Ascending aorta (tissue), 2 donors: Measurements from ENCODE around the gene GOT1. TPM values are rescaled to one million over a fixed set of nuclear protein-coding genes. Genes with fewer than 3 reads are reported as not detected.

Experiments used
- DNase-seq, 2 donors: peaks; one replicate each; pipeline ENCODE4 v3.0.0-alpha.2; 2019; ENCODE audit warnings: low spot score in 2 of 2
- H3K27ac ChIP-seq, 2 donors: fragments of 200-600 bp; sonication (generic); one replicate each; pipeline ENCODE4 v1.5.1; 2016 to 2017; ENCODE audit warnings: mild to moderate bottlenecking in 1 of 2
- H3K27me3 ChIP-seq: fragments of 200-600 bp; sonication (generic); one replicate; pipeline ENCODE4 v1.5.1; 2017
- H3K36me3 ChIP-seq, 2 donors: fragments of 200-600 bp; sonication (generic); one replicate each; pipeline ENCODE4 v1.5.1; 2016
- H3K4me1 ChIP-seq, 2 donors: fragments of 200-600 bp; sonication (generic); one replicate each; pipeline ENCODE4 v1.5.1; 2016 to 2017; ENCODE audit warnings: mild to moderate bottlenecking in 1 of 2
- H3K4me3 ChIP-seq, 2 donors: fragments of 200-600 bp; sonication (generic); one replicate each; pipeline ENCODE4 v1.5.1; 2016 to 2017; ENCODE audit warnings: mild to moderate bottlenecking in 1 of 2
- H3K9me3 ChIP-seq, 2 donors: fragments of 200-600 bp; sonication (generic); one replicate each; pipeline ENCODE4 v1.5.1; 2016
- intact Hi-C: fragments of 100-400 bp; cut with DNase I; formaldehyde crosslinking; loops from one replicate; pipeline ENCODE4 v1.15.1; 2023
- total RNA-seq: library from RNA; depleted of rRNA; stranded (reverse); fragments of >200 nt; gene quantifications from one replicate; pipeline ENCODE4 v1.1.0, GENCODE V29; 2016
- TF ChIP-seq, protein P1 (sequence below), 3 experiments: fragments of 200-600 bp in 2 of 3; fragments of 450-650 bp in 1 of 3; sonication (generic) in 2 of 3; IDR thresholded peaks; one replicate each; pipeline ENCODE4 v1.5.1; 2016 to 2019; ENCODE audit warnings: antibody characterized with exemption in 3 of 3, mild to moderate bottlenecking in 1 of 3, moderate library complexity in 1 of 3

GOT1 gene
- total RNA-seq, 1 donor from 2014 or later, result 4.4 TPM

GRCh38 chr10:99421233-99421739 is 9.1 kb downstream of the GOT1 start:
- H3K9me3 ChIP-seq, result no peaks in the 10 kb centered on the region
- H3K4me1 ChIP-seq, result no peaks in the 10 kb centered on the region
- TF ChIP-seq, protein P1, sequence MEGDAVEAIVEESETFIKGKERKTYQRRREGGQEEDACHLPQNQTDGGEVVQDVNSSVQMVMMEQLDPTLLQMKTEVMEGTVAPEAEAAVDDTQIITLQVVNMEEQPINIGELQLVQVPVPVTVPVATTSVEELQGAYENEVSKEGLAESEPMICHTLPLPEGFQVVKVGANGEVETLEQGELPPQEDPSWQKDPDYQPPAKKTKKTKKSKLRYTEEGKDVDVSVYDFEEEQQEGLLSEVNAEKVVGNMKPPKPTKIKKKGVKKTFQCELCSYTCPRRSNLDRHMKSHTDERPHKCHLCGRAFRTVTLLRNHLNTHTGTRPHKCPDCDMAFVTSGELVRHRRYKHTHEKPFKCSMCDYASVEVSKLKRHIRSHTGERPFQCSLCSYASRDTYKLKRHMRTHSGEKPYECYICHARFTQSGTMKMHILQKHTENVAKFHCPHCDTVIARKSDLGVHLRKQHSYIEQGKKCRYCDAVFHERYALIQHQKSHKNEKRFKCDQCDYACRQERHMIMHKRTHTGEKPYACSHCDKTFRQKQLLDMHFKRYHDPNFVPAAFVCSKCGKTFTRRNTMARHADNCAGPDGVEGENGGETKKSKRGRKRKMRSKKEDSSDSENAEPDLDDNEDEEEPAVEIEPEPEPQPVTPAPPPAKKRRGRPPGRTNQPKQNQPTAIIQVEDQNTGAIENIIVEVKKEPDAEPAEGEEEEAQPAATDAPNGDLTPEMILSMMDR (IDR thresholded peaks at IDR 0.05), result no peak
- DNase-seq, result no peak
- no peaks in the 10 kb centered on the region for H3K27me3 ChIP-seq
- no peak overlapping the region for H3K27ac ChIP-seq
- intact Hi-C loops, result no loop called here
- no peak overlapping the region for H3K4me3 ChIP-seq
- H3K36me3 ChIP-seq, result peaks cover 20 to 36% of the 10 kb centered on the region in 2 donors

GRCh38 chr10:99419688-99420087 is 10.7 kb downstream of the GOT1 start:
- Histone ChIP-seq H3K9me3 (no peaks in the 10 kb centered on the region), H3K36me3 (peaks cover 16 to 29% of the 10 kb centered on the region in 2 donors), H3K27me3 (no peaks in the 10 kb centered on the region), H3K4me3 (no peak overlapping the region), H3K27ac (no peak overlapping the region), H3K4me1 (no peaks in the 10 kb centered on the region)
- DNase-seq, result no peak
- TF ChIP-seq, protein P1 (IDR thresholded peaks at IDR 0.05), result no peak
- intact Hi-C loops, result no loop called here

- H3K4me1 ChIP-seq, result no peaks in the 10 kb centered on the region
- H3K9me3 ChIP-seq, result no peaks in the 10 kb centered on the region
- intact Hi-C loops, result no loop called here
- H3K27me3 ChIP-seq, result no peaks in the 10 kb centered on the region
- DNase-seq, result no peak
- H3K27ac ChIP-seq, result no peak overlapping the region
- H3K36me3 ChIP-seq, result peaks cover 16 to 29% of the 10 kb centered on the region in 2 donors
- TF ChIP-seq, protein P1 (IDR thresholded peaks at IDR 0.05), result no peak
- no peak overlapping the region for H3K4me3 ChIP-seq
Measured at GRCh38 chr10:99418910-99419624, 11.4 kb downstream of the GOT1 start.

GRCh38 chr10:99412099-99412498 is 18.3 kb downstream of the GOT1 start:
- Histone ChIP-seq H3K36me3 (peaks cover 0 to under 1% of the 10 kb centered on the region in 2 donors), H3K4me1 (no peaks in the 10 kb centered on the region), H3K9me3 (no peaks in the 10 kb centered on the region), H3K27me3 (no peaks in the 10 kb centered on the region), H3K27ac (no peak overlapping the region), H3K4me3 (no peak overlapping the region)
- intact Hi-C loops, result no loop called here
- TF ChIP-seq, protein P1 (IDR thresholded peaks at IDR 0.05), result no peak
- no peak for DNase-seq

GRCh38 chr10:99411546-99411945 is 18.9 kb downstream of the GOT1 start:
- TF ChIP-seq, protein P1 (IDR thresholded peaks at IDR 0.05), result no peak
- no peaks in the 10 kb centered on the region for H3K9me3 ChIP-seq
- no peak overlapping the region for H3K4me3 ChIP-seq
- H3K27ac ChIP-seq, result no peak overlapping the region
- H3K36me3 ChIP-seq, result peaks cover 0 to 6% of the 10 kb centered on the region in 2 donors
- H3K27me3 ChIP-seq, result no peaks in the 10 kb centered on the region
- H3K4me1 ChIP-seq, result no peaks in the 10 kb centered on the region
- no peak for DNase-seq
- intact Hi-C loops, result no loop called here
